GM18867 (cell line): ENCODE results near the gene ANKRD60.

Experiments used
- ATAC-seq: cut with Tn5 transposase; IDR thresholded peaks from one replicate; pipeline ENCODE4 v1.9.1; 2021; ENCODE audit warnings: mild to moderate bottlenecking, moderate library complexity; ENCODE audit not compliant: unreplicated experiment

The ANKRD60 gene

DNA sequence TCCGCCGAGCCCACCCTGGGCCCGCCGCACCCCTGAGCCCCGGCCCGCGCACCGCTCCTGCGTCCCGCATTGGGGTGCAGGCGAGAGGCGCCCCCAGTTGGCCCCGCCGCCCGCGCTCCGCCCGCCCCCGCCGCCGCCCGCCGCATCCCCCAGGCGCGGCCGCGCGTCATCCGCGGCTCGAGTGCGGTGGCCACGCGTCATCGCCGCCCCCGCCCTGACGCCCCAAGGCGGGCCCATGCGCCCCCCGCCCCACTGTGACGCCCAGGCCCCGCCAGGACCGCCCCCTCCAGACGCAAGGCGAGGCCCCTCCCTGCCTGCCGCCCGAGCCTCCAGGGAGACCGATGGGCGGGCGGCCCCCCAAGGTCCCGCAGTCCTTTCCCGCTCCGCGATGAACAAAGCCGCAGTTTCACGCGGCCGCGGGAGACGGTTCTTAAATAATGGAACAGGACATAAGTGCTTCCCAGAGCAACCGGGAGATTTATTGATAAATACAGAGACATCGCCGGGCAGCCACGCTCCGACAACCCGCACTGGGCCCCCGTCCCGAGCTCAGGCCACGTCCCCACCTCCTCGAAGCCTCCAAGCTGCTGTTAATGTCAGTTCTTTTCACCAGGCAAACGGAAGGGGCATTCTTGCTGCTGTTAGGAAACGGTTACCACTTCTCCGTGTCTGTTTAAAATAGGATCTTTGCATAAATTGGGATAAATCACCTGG, at the start of gene ANKRD60:
TSS of gene ANKRD60 (minus strand) at position 170 of the 714 bp plus-strand sequence. CDS start at position 170, 0 bp downstream.
- ATAC-seq = no peak

DNA sequence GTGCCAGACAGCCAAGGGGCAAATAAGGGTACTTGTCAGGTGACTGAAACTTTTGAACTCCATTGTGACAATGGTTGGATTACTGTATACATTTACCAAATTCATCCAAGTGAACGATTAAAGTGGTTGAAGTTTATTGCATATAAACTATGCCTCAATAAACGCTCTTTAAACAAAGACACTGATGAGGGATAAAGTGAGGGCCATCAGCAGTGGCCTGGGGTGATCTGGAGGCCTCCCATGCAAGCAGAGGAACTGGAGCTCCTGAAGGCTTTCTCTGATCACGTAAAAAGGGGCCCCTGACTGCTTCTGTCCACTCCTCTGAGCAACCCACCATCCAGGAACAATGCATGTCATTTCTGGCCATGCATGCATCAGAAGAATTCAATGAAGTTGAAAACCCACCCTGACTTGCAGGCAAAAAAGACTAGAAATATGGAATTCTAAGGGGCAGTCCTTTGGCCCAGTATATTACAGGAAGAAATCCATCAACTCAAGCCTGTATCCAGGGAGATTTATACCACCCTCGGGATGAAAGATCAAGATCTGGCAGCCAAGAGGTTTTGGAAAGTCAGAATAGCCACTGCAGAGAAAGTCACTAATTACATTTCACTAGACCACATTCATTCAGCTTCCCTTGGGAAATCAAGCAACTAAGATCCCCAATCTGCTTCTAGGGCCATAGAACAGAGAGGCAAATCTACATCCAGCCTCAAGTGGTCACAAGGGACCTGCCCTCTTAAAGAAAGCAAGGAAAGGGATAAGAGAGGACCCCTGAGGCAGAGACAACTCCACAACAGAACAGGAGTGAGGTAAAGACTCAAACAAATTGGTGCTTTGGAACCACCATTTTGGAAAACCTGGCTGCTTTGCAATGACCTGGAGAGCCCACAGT, 49.4 kb upstream of the ANKRD60 start:
- no peak for ATAC-seq

DNA sequence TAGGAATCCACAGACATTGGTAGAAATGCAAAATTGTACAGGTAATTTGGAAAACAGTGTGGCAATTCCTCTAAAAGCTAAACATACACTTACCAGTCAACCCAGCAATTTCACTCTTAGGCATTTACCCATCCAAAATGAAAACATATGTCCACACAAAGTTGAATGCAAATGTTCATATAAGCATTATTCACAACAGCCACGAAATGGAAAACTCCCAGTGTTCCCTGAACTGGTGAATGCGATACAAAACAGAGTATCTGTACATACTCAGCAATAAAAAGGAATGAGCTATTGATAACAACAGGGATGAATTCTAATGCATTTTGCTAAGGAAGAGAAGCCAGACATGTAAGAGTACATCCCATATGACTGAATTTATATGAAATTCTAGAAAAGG, 48.7 kb upstream of the ANKRD60 start:
- ATAC-seq = no peak

- ATAC-seq = no peak
Measured at GRCh38 chr20:58274384-58274783, 45.9 kb upstream of the ANKRD60 start.

DNA sequence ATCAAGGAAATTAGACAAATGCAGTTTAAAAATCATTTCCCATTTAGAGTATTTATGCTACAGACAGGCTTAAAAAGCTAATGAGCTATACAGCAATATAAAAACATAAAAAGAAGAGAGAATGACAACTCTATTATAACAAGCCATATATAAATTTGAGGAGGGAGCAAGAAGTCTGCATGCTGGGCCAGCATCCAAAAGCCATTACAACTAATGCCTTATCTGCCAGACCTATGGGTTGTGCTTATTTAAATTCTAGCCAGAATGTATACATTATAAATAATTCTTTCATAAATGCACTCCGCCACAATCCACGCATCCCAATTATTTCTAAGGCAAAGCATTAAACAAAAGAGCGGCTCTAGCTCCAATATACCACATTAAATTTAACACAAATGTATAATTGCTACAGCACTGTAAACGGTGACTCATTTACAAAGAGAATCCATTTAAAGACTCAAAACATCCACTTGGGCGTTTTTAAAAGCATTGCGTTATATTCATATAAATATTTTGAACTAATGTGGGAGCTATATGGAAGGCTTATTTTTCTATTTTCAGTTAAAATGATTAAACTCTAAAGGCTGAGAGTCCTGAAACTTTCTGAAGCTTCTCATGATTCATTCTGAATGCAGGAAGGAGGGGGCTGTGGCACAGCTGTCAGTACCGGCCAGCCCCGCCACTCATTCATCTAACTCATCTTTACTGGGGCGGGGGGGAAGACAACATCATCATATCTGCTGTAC, 43.3 kb upstream of the ANKRD60 start:
- no peak for ATAC-seq

DNA sequence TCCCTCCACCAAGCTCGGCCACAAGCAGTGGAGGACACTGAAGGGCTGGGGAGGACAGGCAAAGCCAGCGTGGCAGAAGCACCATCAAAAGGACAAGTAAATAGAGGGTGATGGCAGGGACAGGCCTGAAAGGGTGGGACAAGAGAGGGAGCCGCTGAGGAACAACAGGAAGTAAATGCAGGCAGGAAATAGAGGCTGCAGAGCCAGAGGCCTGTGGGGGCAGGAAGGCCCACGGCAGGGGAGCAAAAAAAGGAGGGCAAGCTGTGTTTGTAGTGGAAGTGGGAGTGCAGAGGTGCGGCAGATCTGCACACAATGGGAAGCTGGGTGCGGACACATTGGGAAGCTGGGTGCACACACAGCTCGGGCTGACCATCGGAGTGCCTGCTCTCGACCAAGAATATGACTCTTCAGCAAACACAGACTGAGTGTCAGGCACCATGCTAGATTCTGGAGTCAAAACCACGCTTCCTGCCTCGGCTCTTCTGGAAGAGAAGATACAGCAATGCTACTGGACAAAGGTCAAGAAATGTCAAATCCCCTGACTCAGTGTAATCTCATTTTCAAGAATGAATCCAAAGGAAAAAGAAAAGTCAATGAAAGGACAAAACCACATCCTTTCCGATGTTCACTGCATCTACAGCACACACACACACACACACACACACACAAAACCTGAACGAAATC, 40.6 kb upstream of the ANKRD60 start:
- no peak for ATAC-seq

GRCh38 chr20:58268421-58268821, 40.0 kb upstream of the ANKRD60 start:
- no peak for ATAC-seq

DNA sequence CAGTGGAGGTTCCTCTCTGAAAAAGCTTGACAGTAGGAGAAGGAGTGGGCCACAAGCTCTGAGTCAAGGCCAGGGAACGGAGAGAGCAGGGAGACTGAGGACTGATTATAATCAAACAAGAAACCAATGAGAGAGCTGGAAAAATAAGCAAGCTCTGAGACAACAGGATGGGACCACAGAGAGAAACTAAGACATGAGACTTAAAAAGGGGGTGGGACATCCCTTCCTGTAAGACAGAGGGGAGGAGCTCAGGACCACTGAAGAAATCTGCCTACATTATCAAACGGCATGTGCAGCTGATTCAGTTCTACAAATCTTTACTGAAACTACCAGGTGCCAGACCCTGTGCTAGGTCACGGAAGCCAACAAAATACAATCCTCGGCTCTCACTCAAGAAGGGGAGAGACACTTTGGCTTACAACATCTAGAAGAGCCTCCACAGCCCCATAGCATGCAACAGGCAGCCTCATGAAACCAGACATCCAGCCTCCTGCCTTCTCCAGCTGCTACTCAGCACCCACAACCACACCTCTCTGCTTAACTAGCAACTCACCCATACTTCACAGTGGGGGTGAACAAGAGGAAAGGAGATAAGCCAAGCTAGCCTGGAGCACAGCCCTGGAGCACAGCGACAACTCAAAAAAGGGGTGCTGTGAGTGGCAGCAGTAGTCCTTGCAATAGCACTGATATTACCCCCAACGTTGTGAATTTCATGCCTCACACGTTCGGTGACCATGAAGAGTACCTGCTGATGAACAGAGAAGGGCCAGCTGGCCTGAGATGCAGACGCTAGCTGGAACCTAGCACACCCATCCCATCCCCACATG, 39.1 kb upstream of the ANKRD60 start:
- no peak for ATAC-seq

GRCh38 chr20:58264271-58264670, 35.8 kb upstream of the ANKRD60 start:
- ATAC-seq = no peak

DNA sequence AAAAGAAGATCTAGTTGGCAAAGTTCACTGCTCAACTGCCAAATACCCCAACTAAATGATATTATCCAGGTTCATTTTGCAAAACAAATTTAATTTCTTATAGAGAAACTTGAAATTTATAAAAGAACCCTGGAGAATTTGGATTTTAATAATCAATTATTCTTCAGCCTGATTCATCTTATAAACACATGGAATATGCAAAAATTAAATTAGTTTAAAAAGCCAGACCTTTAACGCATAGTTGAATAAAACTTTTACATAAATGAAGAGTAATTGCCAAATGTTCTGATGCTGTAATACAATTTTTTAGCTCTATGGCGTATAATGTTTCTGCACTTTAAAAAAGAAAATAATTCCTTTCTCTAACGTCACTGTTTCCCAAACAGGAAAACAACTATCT, 33.2 kb upstream of the ANKRD60 start:
- no peak for ATAC-seq

GRCh38 chr20:58260006-58260405, 31.6 kb upstream of the ANKRD60 start:
- no peak for ATAC-seq

GRCh38 chr20:58256842-58257241, 28.4 kb upstream of the ANKRD60 start:
- ATAC-seq = no peak

- no peak for ATAC-seq
Measured at GRCh38 chr20:58256307-58256706, 27.9 kb upstream of the ANKRD60 start.

DNA sequence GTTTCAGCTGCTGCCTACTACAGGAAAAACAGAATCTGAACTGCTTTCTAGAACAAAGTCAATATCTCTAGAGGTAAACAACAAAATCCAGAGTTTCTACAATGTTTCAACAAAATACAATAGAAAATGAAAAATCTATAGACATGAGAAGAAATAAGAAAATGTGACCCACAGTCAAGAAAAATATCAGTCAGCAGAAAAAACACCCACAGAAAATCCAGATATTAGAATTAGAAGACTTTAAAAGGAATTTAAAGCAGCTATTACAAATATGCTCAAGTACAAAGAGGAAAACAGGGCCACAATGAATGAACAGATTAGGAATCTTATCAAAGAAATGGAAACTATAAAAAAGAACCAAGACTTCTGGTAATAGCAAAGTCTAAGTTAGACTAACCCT, 26.4 kb upstream of the ANKRD60 start:
- ATAC-seq = no peak

GRCh38 chr20:58251979-58252591, 23.6 kb upstream of the ANKRD60 start:
- ATAC-seq = no peak

DNA sequence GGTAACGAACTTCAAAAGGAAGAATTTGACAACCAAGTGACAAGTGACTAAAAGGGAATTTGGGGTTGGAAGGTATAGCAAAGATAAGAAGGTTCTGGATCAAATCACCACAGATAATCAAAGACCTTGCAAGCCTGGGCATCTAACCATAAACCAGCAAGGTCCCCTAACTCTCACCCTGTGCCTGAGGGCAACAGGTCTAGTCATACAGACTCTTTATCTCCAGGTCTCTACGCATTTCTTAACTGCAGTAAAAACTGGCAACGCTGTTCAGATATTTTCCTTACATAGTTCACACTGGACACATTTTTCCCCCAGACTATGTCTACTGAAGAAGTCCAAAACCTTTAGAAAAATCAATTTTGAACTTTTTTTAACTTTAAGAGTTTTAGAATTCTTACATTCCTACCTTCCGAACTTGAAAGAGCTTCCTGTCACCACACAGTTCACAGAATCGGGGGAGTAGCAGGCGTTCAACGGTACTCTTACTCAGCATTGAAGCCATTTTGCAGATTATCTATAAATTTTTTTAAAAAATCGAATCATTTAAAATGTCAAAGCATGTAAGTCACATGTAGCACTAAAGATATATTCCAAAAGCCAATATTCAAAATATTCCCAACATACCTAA, 23.0 kb upstream of the ANKRD60 start:
- no peak for ATAC-seq

DNA sequence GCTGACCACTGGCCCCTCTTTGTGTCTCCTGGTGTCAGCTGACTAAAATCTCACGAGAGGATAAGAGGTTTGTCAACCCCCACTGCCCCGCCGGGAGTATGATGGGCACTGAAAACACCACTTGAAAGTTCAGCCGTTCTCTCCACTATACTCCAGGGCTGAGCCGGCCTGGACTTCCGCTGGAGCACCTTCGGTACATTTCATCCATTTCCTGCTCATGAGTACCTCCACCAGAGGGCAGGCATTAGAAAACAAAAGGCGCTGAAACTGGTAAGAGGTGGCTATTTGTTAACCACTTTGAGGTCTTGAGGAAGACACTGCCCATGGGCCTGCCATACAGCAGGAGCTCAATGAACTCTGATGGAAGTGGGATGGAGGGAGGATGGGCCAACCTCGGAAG, 17.9 kb upstream of the ANKRD60 start:
- ATAC-seq = no peak

GRCh38 chr20:58245931-58246330, 17.5 kb upstream of the ANKRD60 start:
- ATAC-seq = no peak
